HepG2 (cell line): Measurements from ENCODE around the gene COL5A1.

Experiments
- EZH2 ChIP-seq: conservative IDR thresholded peaks from 2 replicates; pipeline ENCODE4 v1.6.1; 2012; ENCODE audit warnings: mild to moderate bottlenecking, low read depth, low read length, moderate library complexity
- HDAC2 ChIP-seq: sonication (generic); formaldehyde crosslinking; IDR thresholded peaks from 2 replicates; pipeline ENCODE4 v1.4.0; 2020; ENCODE audit warnings: missing genetic modification reagents
- NFRKB ChIP-seq: fragments of 450-650 bp; IDR thresholded peaks from 2 replicates; pipeline ENCODE4 v1.6.1; 2017
- NR2F2 ChIP-seq: IDR thresholded peaks from 2 replicates; pipeline ENCODE4 v1.6.1; 2012; ENCODE audit warnings: low read depth, inconsistent platforms, borderline replicate concordance
- SMARCC2 ChIP-seq: fragments of 450-650 bp; IDR thresholded peaks from 2 replicates; pipeline ENCODE4 v1.6.1; 2017; ENCODE audit warnings: antibody characterized with exemption, mild to moderate bottlenecking
- SP4 ChIP-seq: sonication (generic); formaldehyde crosslinking; IDR thresholded peaks from 2 replicates; pipeline ENCODE4 v1.8.1; 2023; ENCODE audit warnings: mild to moderate bottlenecking, missing genetic modification reagents
- SPEN ChIP-seq: sonication (generic); formaldehyde crosslinking; IDR thresholded peaks from 2 replicates; pipeline ENCODE4 v1.5.1; 2020; ENCODE audit warnings: low read depth, mild to moderate bottlenecking, missing genetic modification reagents
- ZFP37 ChIP-seq: sonication (generic); formaldehyde crosslinking; IDR thresholded peaks from 2 replicates; pipeline ENCODE4 v1.4.0; 2020; ENCODE audit warnings: missing genetic modification reagents, borderline replicate concordance
- ZNF776 ChIP-seq: sonication (generic); formaldehyde crosslinking; IDR thresholded peaks from 2 replicates; pipeline ENCODE4 v1.4.0; 2020; ENCODE audit warnings: mild to moderate bottlenecking, missing genetic modification reagents
- ZNF883 ChIP-seq: sonication (generic); formaldehyde crosslinking; IDR thresholded peaks from 2 replicates; pipeline ENCODE4 v1.5.1; 2020; ENCODE audit warnings: mild to moderate bottlenecking, missing genetic modification reagents; ENCODE audit errors: not compliant biosample characterization
- TF ChIP-seq, protein P1 (sequence below): sonication (generic); formaldehyde crosslinking; IDR thresholded peaks from 2 replicates; pipeline ENCODE4 v1.8.0; 2022; ENCODE audit warnings: missing genetic modification reagents, mild to moderate bottlenecking, borderline replicate concordance
- TF ChIP-seq, protein P2 (sequence below): sonication (generic); formaldehyde crosslinking; IDR thresholded peaks from 2 replicates; pipeline ENCODE4 v1.5.0; 2020; ENCODE audit warnings: mild to moderate bottlenecking, missing genetic modification reagents, moderate library complexity
- TF ChIP-seq, protein P3 (sequence below), 2 experiments: sonication (generic) in 1 of 2; formaldehyde crosslinking in 1 of 2; IDR thresholded peaks; 2 replicates each; pipeline versions ENCODE4 v1.4.0 to v1.6.1; 2018 to 2020; ENCODE audit warnings: missing genetic modification reagents in 2 of 2, borderline replicate concordance in 1 of 2, low read depth in 1 of 2, mild to moderate bottlenecking in 1 of 2, missing biosample characterization in 1 of 2
- TF ChIP-seq, protein P4 (sequence below): fragments of 450-650 bp; IDR thresholded peaks from 2 replicates; pipeline ENCODE4 v1.6.1; 2016

DNA sequence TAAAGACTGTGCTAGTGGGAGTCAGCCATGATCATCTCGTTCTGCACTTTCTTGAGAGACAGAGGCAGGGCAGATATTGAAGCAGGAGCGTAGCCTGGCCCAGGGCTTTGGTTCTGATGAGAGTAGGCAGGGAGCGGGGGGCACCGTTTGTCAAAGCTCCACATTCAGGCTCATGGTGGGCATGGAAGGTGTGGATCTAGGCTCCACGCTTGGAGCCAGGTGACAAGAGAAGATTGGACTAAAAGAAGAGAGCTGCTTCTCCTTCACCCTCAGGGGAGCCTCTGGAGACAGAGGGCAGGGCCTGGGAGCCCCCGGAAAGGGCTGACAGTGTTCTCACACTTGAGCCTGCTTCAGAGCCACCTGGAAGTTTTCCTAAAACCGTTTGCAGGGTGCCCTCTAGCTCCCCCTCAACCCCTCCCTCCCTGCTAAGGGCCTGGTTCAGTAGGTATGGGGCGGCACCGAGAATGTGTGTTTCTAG, 214.3 kb downstream of the COL5A1 start:
- TF ChIP-seq NR2F2 (no peak), SPEN (CRISPR knock-in tag) (no peak), ZNF883 (CRISPR knock-in tag) (no peak), HDAC2 (CRISPR knock-in tag) (no peak), NFRKB (no peak), ZFP37 (no peak), SP4 (CRISPR knock-in tag) (no peak), EZH2 (no peak), SMARCC2 (no peak), ZNF776 (CRISPR knock-in tag) (no peak)
- TF ChIP-seq, protein P1, sequence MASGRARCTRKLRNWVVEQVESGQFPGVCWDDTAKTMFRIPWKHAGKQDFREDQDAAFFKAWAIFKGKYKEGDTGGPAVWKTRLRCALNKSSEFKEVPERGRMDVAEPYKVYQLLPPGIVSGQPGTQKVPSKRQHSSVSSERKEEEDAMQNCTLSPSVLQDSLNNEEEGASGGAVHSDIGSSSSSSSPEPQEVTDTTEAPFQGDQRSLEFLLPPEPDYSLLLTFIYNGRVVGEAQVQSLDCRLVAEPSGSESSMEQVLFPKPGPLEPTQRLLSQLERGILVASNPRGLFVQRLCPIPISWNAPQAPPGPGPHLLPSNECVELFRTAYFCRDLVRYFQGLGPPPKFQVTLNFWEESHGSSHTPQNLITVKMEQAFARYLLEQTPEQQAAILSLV (CRISPR knock-in tag): no peak
- TF ChIP-seq, protein P2, sequence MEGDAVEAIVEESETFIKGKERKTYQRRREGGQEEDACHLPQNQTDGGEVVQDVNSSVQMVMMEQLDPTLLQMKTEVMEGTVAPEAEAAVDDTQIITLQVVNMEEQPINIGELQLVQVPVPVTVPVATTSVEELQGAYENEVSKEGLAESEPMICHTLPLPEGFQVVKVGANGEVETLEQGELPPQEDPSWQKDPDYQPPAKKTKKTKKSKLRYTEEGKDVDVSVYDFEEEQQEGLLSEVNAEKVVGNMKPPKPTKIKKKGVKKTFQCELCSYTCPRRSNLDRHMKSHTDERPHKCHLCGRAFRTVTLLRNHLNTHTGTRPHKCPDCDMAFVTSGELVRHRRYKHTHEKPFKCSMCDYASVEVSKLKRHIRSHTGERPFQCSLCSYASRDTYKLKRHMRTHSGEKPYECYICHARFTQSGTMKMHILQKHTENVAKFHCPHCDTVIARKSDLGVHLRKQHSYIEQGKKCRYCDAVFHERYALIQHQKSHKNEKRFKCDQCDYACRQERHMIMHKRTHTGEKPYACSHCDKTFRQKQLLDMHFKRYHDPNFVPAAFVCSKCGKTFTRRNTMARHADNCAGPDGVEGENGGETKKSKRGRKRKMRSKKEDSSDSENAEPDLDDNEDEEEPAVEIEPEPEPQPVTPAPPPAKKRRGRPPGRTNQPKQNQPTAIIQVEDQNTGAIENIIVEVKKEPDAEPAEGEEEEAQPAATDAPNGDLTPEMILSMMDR: no peak
- TF ChIP-seq, protein P3, sequence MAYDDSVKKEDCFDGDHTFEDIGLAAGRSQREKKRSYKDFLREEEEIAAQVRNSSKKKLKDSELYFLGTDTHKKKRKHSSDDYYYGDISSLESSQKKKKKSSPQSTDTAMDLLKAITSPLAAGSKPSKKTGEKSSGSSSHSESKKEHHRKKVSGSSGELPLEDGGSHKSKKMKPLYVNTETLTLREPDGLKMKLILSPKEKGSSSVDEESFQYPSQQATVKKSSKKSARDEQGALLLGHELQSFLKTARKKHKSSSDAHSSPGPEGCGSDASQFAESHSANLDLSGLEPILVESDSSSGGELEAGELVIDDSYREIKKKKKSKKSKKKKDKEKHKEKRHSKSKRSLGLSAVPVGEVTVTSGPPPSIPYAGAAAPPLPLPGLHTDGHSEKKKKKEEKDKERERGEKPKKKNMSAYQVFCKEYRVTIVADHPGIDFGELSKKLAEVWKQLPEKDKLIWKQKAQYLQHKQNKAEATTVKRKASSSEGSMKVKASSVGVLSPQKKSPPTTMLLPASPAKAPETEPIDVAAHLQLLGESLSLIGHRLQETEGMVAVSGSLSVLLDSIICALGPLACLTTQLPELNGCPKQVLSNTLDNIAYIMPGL (CRISPR knock-in tag; IDR thresholded peaks at IDR 0.05; ENCODE audit: borderline replicate concordance in 1 of 2, low read depth in 1 of 2): no peak
- TF ChIP-seq, protein P4, sequence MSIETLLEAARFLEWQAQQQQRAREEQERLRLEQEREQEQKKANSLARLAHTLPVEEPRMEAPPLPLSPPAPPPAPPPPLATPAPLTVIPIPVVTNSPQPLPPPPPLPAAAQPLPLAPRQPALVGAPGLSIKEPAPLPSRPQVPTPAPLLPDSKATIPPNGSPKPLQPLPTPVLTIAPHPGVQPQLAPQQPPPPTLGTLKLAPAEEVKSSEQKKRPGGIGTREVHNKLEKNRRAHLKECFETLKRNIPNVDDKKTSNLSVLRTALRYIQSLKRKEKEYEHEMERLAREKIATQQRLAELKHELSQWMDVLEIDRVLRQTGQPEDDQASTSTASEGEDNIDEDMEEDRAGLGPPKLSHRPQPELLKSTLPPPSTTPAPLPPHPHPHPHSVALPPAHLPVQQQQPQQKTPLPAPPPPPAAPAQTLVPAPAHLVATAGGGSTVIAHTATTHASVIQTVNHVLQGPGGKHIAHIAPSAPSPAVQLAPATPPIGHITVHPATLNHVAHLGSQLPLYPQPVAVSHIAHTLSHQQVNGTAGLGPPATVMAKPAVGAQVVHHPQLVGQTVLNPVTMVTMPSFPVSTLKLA: no peak
